K562 (cell line): Measurements from ENCODE around the gene DCAF8. TPM values are rescaled to one million over a fixed set of nuclear protein-coding genes. Genes with fewer than 3 reads are reported as not detected.

ENCODE experiments used
- ATAC-seq: fragments of 200-7000 bp; cut with Tn5 transposase; 3 replicates; pipeline ENCODE4 v1.9.1; 2020; ENCODE audit warnings: moderate library complexity
- BruUV-seq: library from RNA; stranded (reverse); fragments of 400-500 nt; replicated peaks from 2 replicates; lab custom pipeline; 2021; lab: Mats Ljungman, UMichigan
- CTCF ChIA-PET: fragments of 300-600 bp; formaldehyde crosslinking; extraction: SDS; loops from one replicate; lab custom pipeline; 2021; ENCODE audit warnings: low intra/inter-chr PET ratio; lab: Yijun Ruan, JAX
- POLR2A ChIA-PET: fragments of 300-600, 350-650 bp; sonication (Branson Sonifier 250); formaldehyde crosslinking; extraction: SDS; loops from one replicate; lab custom pipeline; 2021; ENCODE audit warnings: antibody characterized with exemption, inconsistent platforms; lab: Yijun Ruan, JAX
- DNase-seq, 4 experiments: peaks; one replicate each; pipeline versions ENCODE4 v3.0.0 to v3.0.0-alpha.2; 2011 to 2018; ENCODE audit warnings: low spot score in 3 of 4, mixed read lengths in 3 of 4; ENCODE audit errors: extremely low read depth in 1 of 4
- FAIRE-seq: peaks from 2 replicates; lab custom pipeline; 2011; peaks lifted over from hg19 to GRCh38; lab: Jason Lieb, UNC
- H2AFZ ChIP-seq: 2 replicates; pipeline ENCODE4 v1.6.0; 2011; ENCODE audit warnings: low read depth, low read length, control low read depth, inconsistent platforms
- H3K27ac ChIP-seq: fragments of 200-600 bp; 3 replicates; pipeline ENCODE4 v1.8.0; 2011; ENCODE audit warnings: low read depth, mild to moderate bottlenecking, control low read depth, inconsistent platforms, low read length, moderate library complexity, mixed read lengths; ENCODE audit errors: extremely low read depth
- H3K27me3 ChIP-seq, 2 experiments: fragments of 300-600 bp in 1 of 2; 2 replicates in 1 of 2; 3 replicates in 1 of 2; pipeline versions ENCODE4 v1.6.0 to v1.8.0; 2011; ENCODE audit warnings: inconsistent platforms in 2 of 2, low read length in 2 of 2, mild to moderate bottlenecking in 1 of 2, mixed read lengths in 1 of 2, moderate library complexity in 1 of 2; ENCODE audit not compliant: control insufficient read depth in 2 of 2, insufficient read depth in 2 of 2
- H3K36me3 ChIP-seq: fragments of 300-600 bp; 3 replicates; pipeline ENCODE4 v1.8.0; 2011; ENCODE audit warnings: mild to moderate bottlenecking, low read length, inconsistent platforms; ENCODE audit not compliant: control insufficient read depth, insufficient read depth
- H3K4me1 ChIP-seq, 2 experiments: fragments of 200-600 bp in 1 of 2; replicated peaks in 1 of 2; 2 replicates in 1 of 2; 3 replicates in 1 of 2; pipeline versions ENCODE4 v1.5.1 to v1.8.0; 2011; ENCODE audit warnings: inconsistent platforms in 2 of 2, low read length in 2 of 2, mild to moderate bottlenecking in 1 of 2, mixed read lengths in 1 of 2, moderate library complexity in 1 of 2; ENCODE audit not compliant: control insufficient read depth in 2 of 2, insufficient read depth in 2 of 2
- H3K4me2 ChIP-seq: 2 replicates; pipeline ENCODE4 v1.6.1; 2011; ENCODE audit warnings: low read length, control low read depth, inconsistent platforms, mixed read lengths; ENCODE audit not compliant: insufficient read depth
- H3K4me3 ChIP-seq: fragments of 200-600 bp; sonication (generic), shearing (Covaris generic); 2 replicates; pipeline ENCODE4 v1.5.1; 2016; ENCODE audit warnings: control low read depth, inconsistent platforms
- H3K79me2 ChIP-seq: fragments of 200-600 bp; 3 replicates; pipeline ENCODE4 v1.8.0; 2011; ENCODE audit warnings: low read length, inconsistent platforms; ENCODE audit not compliant: control insufficient read depth, insufficient read depth
- H3K9ac ChIP-seq, 2 experiments: 2 replicates each; pipeline versions ENCODE4 v1.6.0 to v1.6.1; 2011; ENCODE audit warnings: low read depth in 2 of 2, low read length in 2 of 2, control low read depth in 1 of 2, inconsistent platforms in 1 of 2, mild to moderate bottlenecking in 1 of 2, mixed read lengths in 1 of 2; ENCODE audit not compliant: insufficient read depth in 1 of 2
- H3K9me1 ChIP-seq: one replicate; pipeline ENCODE4 v1.6.0; 2011; ENCODE audit warnings: inconsistent platforms, mild to moderate bottlenecking, low read length, moderate library complexity; ENCODE audit not compliant: control insufficient read depth, insufficient read depth
- H3K9me3 ChIP-seq: replicated peaks from 2 replicates; pipeline ENCODE4 v1.5.1; 2011; ENCODE audit warnings: low read depth, low read length, inconsistent platforms; ENCODE audit not compliant: control insufficient read depth, insufficient read depth
- H4K20me1 ChIP-seq: replicated peaks from 2 replicates; pipeline ENCODE4 v1.6.1; 2011; ENCODE audit warnings: low read length, inconsistent platforms, mixed read lengths; ENCODE audit not compliant: control insufficient read depth, insufficient read depth
- CBFA2T3 ChIP-seq: fragments of 450-650 bp; IDR thresholded peaks from 2 replicates; pipeline ENCODE4 v1.6.1; 2017
- GABPB1 ChIP-seq: sonication (generic); formaldehyde crosslinking; IDR thresholded peaks from 2 replicates; pipeline ENCODE4 v1.8.0; 2022; ENCODE audit warnings: mild to moderate bottlenecking, missing genetic modification reagents
- GATAD2A ChIP-seq: fragments of 450-650 bp; IDR thresholded peaks from 2 replicates; pipeline ENCODE4 v1.6.1; 2017
- KHSRP ChIP-seq: fragments of 450-650 bp; IDR thresholded peaks from 2 replicates; pipeline ENCODE4 v1.6.1; 2017
- MTA2 ChIP-seq: fragments of 450-650 bp; IDR thresholded peaks from 2 replicates; pipeline ENCODE4 v1.6.1; 2016; ENCODE audit warnings: low read depth
- SFPQ ChIP-seq: fragments of 200-400 bp; formaldehyde crosslinking; IDR thresholded peaks from 2 replicates; pipeline ENCODE4 v1.6.1; 2017; ENCODE audit warnings: mild to moderate bottlenecking, low read depth, low read length, moderate library complexity
- SREBF1 ChIP-seq: fragments of 150-350 bp; IDR thresholded peaks from 2 replicates; pipeline ENCODE4 v1.6.1; 2014; ENCODE audit warnings: antibody characterized with exemption, low read depth, low read length, borderline replicate concordance
- USF2 ChIP-seq: sonication (generic); formaldehyde crosslinking; IDR thresholded peaks from 2 replicates; pipeline ENCODE4 v1.5.0; 2020; ENCODE audit warnings: missing genetic modification reagents
- ZBTB11 ChIP-seq, 3 experiments: fragments of 200-800 bp in 1 of 3; fragments of 250-450 bp in 1 of 3; fragments of 450-650 bp in 1 of 3; sonication (Bioruptor Pico) in 1 of 3; sonication (Bioruptor generic) in 1 of 3; formaldehyde crosslinking in 1 of 3; IDR thresholded peaks; 2 replicates each; pipeline versions ENCODE4 v1.6.1 to v1.8.0; 2016 to 2022; ENCODE audit warnings: mild to moderate bottlenecking in 2 of 3, missing genetic modification characterization in 2 of 3, missing compliant biosample characterization in 1 of 3, moderate library complexity in 1 of 3
- ZNF75A ChIP-seq: fragments of 450-650 bp; formaldehyde crosslinking; IDR thresholded peaks from 2 replicates; pipeline ENCODE4 v1.4.0; 2020; ENCODE audit warnings: mild to moderate bottlenecking
- WGBS: fragments of 100-300 bp; shearing (Covaris generic); methylation state at CpG from one replicate; pipeline ENCODE4 v1.1.6; 2016; ENCODE audit warnings: low coverage, mixed read lengths; ENCODE audit not compliant: insufficient coverage; ENCODE audit errors: missing lambda C conversion rate; 5-methylcytosine and 5-hydroxymethylcytosine counted together
- in situ Hi-C: fragments of 300-500 bp; cut with MboI; formaldehyde crosslinking; loops from 4 replicates; pipeline ENCODE4 v1.15.0; 2018; ENCODE audit warnings: inconsistent platforms, mixed read lengths
- intact Hi-C: fragments of 100-400 bp; cut with micrococcal nuclease; formaldehyde crosslinking; loops from 2 replicates; pipeline ENCODE4 v1.14.2; 2022
- polyA plus RNA-seq, 8 experiments: library from polyadenylated mRNA; depleted of rRNA in 4 of 8; stranded (reverse) in 5 of 8; unstranded in 3 of 8; fragments of >200 nt; fragmentation: Nextera tagmentation in 2 of 8; fragmentation: Illumina TruSeq in 1 of 8; extraction: Ambion mirVana in 2 of 8; extraction: Trizol in 1 of 8; gene quantifications; 2 replicates each; pipeline versions ENCODE4 v1.2.1 to v1.2.3, GENCODE V29; 2011 to 2014; ENCODE audit warnings: inconsistent platforms in 1 of 8, missing spikeins in 1 of 8
- total RNA-seq, 7 experiments: library from RNA; depleted of rRNA in 6 of 7; stranded (reverse); fragments of >200 nt in 6 of 7; fragmentation: Illumina TruSeq in 2 of 7; extraction: Trizol in 2 of 7; gene quantifications; 2 replicates each; pipeline versions ENCODE4 v1.2.1 to v1.2.3, GENCODE V29; 2011 to 2021; ENCODE audit warnings: low replicate concordance in 1 of 7

Gene DCAF8
- total and polyA plus RNA-seq, 9 of the 15 experiments (the other 6 are each of a cell fraction or from before 2014, with no cell fraction given): 11.6 to 149 (median 81.3) TPM

- intact Hi-C loops: no loop called here
- DNase-seq: no peak
- in situ Hi-C loops: no loop called here
- WGBS: 0% methylated on average over 4 of the region's 4 CpGs
- Histone ChIP-seq H2AFZ (no peak overlapping the region), H4K20me1 (no peaks in the 10 kb centered on the region), H3K4me2 (no peak overlapping the region), H3K27me3 (peaks cover 32 to 69% of the 10 kb centered on the region in 2 experiments), H3K36me3 (no peaks in the 10 kb centered on the region), H3K4me1 (peaks cover 0 to 9% of the 10 kb centered on the region in 2 experiments; a peak in 3 of 5 replicates)
- FAIRE-seq: no peak
- BruUV-seq: no TSS peak
- POLR2A ChIA-PET: interaction anchor here (1.1 kb wide), 1 partner anchor 95 kb away, joined by 3 read pairs; the partner anchor contains the start of gene DCAF8
- ATAC-seq: no peak
- TF ChIP-seq ZNF75A (CRISPR knock-in tag) (no peak), ZBTB11 (CRISPR knock-in tag; IDR thresholded peaks at IDR 0.05) (no peak), CBFA2T3 (no peak), GABPB1 (no peak), KHSRP (no peak), SREBF1 (no peak), SFPQ (no peak), GATAD2A (no peak), USF2 (CRISPR knock-in tag) (no peak), MTA2 (no peak)
- TF ChIP-seq, all 486 proteins: peak for 0
- Histone ChIP-seq H3K79me2 (no peaks in the 10 kb centered on the region), H3K9me3 (no peaks in the 10 kb centered on the region), H3K9me1 (no peaks in the 10 kb centered on the region), H3K4me3 (no peak overlapping the region), H3K9ac (no peak overlapping the region), H3K27ac (no peak overlapping the region)
- CTCF ChIA-PET: no interaction called here
Observed at GRCh38 chr1:160167056-160167455, 95.3 kb downstream of the DCAF8 start.
